HUES6 (cell line): ENCODE results near the gene COPE.

Experiments
- H3K27ac ChIP-seq: 2 replicates; pipeline ENCODE4 v1.7.0; 2013; ENCODE audit warnings: low read depth, mild to moderate bottlenecking, low read length, inconsistent platforms
- H3K27me3 ChIP-seq: 2 replicates; pipeline ENCODE4 v1.6.1; 2013; ENCODE audit warnings: low read length; ENCODE audit not compliant: control insufficient read depth, insufficient read depth
- H3K36me3 ChIP-seq: 2 replicates; pipeline ENCODE4 v1.6.1; 2013; ENCODE audit warnings: low read length; ENCODE audit not compliant: control insufficient read depth, insufficient read depth
- H3K4me1 ChIP-seq: 2 replicates; pipeline ENCODE4 v1.6.1; 2013; ENCODE audit warnings: low read length; ENCODE audit not compliant: control insufficient read depth, insufficient read depth
- H3K4me3 ChIP-seq: 2 replicates; pipeline ENCODE4 v1.5.1; 2013; ENCODE audit warnings: low read depth, low read length
- H3K9ac ChIP-seq: one replicate; pipeline ENCODE4 v1.6.1; 2013; ENCODE audit warnings: mild to moderate bottlenecking, low read length
- H3K9me3 ChIP-seq: 2 replicates; pipeline ENCODE4 v1.6.1; 2013; ENCODE audit warnings: low read depth, low read length; ENCODE audit not compliant: control insufficient read depth, insufficient read depth

The COPE gene

GRCh38 chr19:18939922-18940768, 21.0 kb upstream of the COPE start:
- peaks cover 14% of the 10 kb centered on the region for H3K4me1 ChIP-seq
- H3K9me3 ChIP-seq, result no peaks in the 10 kb centered on the region
- H3K27ac ChIP-seq, result peak overlapping the region; percentile 8; the same call in 1 of the 2 replicates
- peak overlapping the region; percentile 82 for H3K9ac ChIP-seq
- peak overlapping the region; percentile 79 for H3K4me3 ChIP-seq
- H3K27me3 ChIP-seq, result peaks cover 18% of the 10 kb centered on the region
- H3K36me3 ChIP-seq, result peaks cover 10% of the 10 kb centered on the region

DNA sequence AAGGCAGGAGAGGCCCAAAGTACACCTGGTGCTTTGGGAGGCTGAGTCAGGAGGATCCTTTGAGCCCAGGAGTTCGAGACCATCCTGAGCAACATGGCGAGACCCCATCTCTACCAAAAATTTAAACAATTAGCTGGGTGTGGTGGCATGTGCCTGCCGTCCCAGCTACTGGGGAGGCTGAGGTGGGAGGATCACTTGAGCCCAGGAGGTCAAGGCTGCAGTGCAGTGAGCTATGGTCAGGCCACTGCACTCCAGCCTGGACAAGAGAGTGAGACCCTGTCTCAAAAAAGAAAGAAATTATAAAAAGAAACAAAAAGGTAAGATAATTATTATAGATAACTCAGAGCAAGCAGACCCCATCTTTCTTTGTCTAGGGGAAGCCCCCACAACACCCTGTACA, 20.0 kb upstream of the COPE start:
- peaks cover 11% of the 10 kb centered on the region for H3K36me3 ChIP-seq
- H3K9ac ChIP-seq, result no peak overlapping the region
- no peak overlapping the region for H3K27ac ChIP-seq
- H3K4me1 ChIP-seq, result peaks cover 14% of the 10 kb centered on the region
- no peaks in the 10 kb centered on the region for H3K9me3 ChIP-seq
- H3K4me3 ChIP-seq, result no peak overlapping the region
- H3K27me3 ChIP-seq, result peaks cover 14% of the 10 kb centered on the region

GRCh38 chr19:18933297-18933696, 14.1 kb upstream of the COPE start:
- Histone ChIP-seq H3K9ac (no peak overlapping the region), H3K27me3 (0 out of 2 replicates have a peak, but pooled peaks cover 3% of the 10 kb centered on the region), H3K36me3 (peaks cover 19% of the 10 kb centered on the region), H3K4me3 (peak overlapping the region; percentile 56), H3K9me3 (no peaks in the 10 kb centered on the region), H3K4me1 (peaks cover 6% of the 10 kb centered on the region), H3K27ac (no peak overlapping the region)

DNA sequence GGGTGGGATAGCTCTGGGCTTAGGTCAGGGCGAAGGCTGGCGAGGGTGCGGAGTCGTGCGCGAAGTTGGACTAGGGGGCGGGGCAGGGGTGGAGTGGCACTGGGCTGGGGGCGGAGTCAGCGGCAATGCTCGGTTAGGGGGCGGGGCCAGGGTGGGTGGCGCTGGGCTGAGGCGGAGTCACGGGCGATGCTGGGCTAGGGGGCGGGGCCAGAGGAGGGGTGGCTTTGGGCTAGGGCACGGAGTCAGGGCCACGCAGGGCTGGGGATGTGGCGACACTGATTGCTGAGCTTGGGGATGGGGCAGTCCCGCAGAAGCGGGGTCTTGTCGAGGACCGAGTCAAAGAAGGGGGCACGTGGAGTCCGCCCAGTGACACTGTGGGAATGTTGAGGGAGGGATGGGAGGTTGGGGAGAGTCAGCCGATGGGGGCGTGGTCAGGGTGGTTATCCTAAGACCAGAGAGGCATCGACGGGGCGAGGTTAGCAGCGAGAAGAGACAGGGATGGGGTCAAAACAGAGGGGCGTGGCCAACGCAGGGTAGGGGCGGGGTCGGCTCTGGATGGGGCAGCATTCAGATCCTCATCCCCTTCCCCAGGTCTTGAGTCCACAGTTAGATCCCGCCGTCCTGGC, 13.1 kb upstream of the COPE start:
- Histone ChIP-seq H3K27ac (no peak overlapping the region), H3K9me3 (no peaks in the 10 kb centered on the region), H3K9ac (no peak overlapping the region), H3K4me1 (peaks cover 6% of the 10 kb centered on the region), H3K36me3 (peaks cover 23% of the 10 kb centered on the region), H3K4me3 (peak overlapping the region; percentile 60), H3K27me3 (0 out of 2 replicates have a peak, but pooled peaks cover 3% of the 10 kb centered on the region)

- Histone ChIP-seq H3K27ac (no peak overlapping the region), H3K9me3 (no peaks in the 10 kb centered on the region), H3K4me1 (peaks cover 6% of the 10 kb centered on the region), H3K36me3 (peaks cover 24% of the 10 kb centered on the region), H3K27me3 (0 out of 2 replicates have a peak, but pooled peaks cover 3% of the 10 kb centered on the region), H3K9ac (no peak overlapping the region), H3K4me3 (peak overlapping the region; percentile 27; the same call in 1 of the 2 replicates)
Measured at GRCh38 chr19:18931316-18932162, 12.4 kb upstream of the COPE start.

GRCh38 chr19:18929311-18929710, 10.1 kb upstream of the COPE start:
- H3K4me1 ChIP-seq, result peaks cover 6% of the 10 kb centered on the region
- H3K36me3 ChIP-seq, result peaks cover 42% of the 10 kb centered on the region
- no peak overlapping the region for H3K27ac ChIP-seq
- H3K4me3 ChIP-seq, result no peak overlapping the region
- H3K9me3 ChIP-seq, result no peaks in the 10 kb centered on the region
- H3K9ac ChIP-seq, result no peak overlapping the region
- 0 out of 2 replicates have a peak, but pooled peaks cover 3% of the 10 kb centered on the region for H3K27me3 ChIP-seq

DNA sequence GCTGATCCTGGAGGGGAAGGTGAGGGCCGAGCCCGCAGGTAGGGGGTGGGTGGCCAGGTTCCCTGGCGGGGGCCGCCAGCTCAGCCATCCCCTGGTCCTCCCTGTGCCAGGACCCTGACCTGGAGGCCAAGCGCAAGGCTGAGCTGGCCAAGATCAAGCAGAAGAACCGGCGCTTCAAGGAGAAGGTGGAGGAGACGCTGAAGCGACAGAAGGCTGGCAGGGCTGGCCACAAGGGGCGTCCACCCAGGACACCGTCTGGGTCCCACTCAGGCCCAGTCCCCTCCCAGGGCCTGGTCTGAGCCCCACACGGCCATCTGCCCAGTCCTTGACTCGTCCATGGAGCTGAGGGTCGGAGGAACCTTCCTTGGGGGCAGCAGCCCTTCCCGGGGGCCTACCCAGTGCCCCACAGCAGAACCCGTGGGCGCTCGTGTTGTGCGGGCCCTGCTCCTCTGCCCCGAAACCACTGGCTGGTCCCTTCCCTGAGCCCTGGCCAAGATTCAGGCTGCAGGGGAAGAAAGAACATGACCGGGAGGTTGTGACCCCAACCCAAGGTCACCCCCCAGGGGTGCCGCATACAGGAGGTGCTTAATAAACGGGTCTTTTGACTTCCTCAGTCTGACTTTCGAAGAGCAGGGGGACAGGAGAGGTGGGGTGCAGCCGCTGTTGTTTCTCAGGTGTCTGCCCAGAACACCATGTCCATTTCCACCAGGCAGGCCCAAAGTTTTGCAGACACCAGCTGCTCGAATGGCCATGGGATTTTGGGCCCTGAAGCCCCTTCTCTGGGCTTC, 9.0 kb upstream of the COPE start:
- Histone ChIP-seq H3K9me3 (no peaks in the 10 kb centered on the region), H3K4me3 (no peak overlapping the region), H3K9ac (no peak overlapping the region), H3K4me1 (peaks cover 4% of the 10 kb centered on the region), H3K27ac (no peak overlapping the region), H3K27me3 (0 out of 2 replicates have a peak, but pooled peaks cover under 1% of the 10 kb centered on the region), H3K36me3 (peaks cover 48% of the 10 kb centered on the region)

DNA sequence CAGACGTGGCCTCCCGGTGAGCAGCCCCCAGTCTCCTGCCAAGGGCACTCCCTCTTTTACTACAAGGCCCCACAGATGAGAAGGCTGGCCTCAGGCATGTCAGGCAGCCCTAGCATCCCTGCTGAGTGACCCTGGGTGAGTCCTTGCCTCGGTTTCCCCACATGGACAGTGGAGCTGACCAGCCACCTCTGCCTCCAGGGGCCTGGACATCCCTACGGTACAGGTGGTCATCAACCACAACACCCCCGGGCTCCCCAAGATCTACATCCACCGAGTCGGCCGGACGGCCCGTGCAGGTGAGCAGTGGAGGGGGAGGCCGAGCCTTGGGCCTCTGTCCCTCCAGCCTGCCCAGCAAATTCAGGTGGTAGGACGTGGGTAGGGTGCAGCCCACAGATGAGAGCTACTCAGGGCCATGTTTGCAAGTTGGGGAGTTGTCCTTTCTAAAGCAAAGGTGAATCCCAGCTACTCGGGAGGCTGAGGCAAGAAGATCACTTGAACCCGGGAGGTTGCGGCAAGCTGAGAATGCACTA, 5.6 kb upstream of the COPE start:
- no peak overlapping the region for H3K4me3 ChIP-seq
- no peaks in the 10 kb centered on the region for H3K27me3 ChIP-seq
- no peaks in the 10 kb centered on the region for H3K4me1 ChIP-seq
- H3K9ac ChIP-seq, result no peak overlapping the region
- H3K27ac ChIP-seq, result no peak overlapping the region
- peaks cover 65% of the 10 kb centered on the region for H3K36me3 ChIP-seq
- no peaks in the 10 kb centered on the region for H3K9me3 ChIP-seq

GRCh38 chr19:18922228-18922985, 3.2 kb upstream of the COPE start:
- no peaks in the 10 kb centered on the region for H3K9me3 ChIP-seq
- no peak overlapping the region for H3K4me3 ChIP-seq
- H3K27me3 ChIP-seq, result no peaks in the 10 kb centered on the region
- no peaks in the 10 kb centered on the region for H3K4me1 ChIP-seq
- H3K36me3 ChIP-seq, result peaks cover 49% of the 10 kb centered on the region
- H3K9ac ChIP-seq, result no peak overlapping the region
- no peak overlapping the region for H3K27ac ChIP-seq
